Measurements from ENCODE around the gene KIF5C. TPM values are rescaled to one million over a fixed set of nuclear protein-coding genes. Genes with fewer than 3 reads are reported as not detected.

The KIF5C gene
- total RNA-seq, 1 experiment from 2014 or later = 0.87 TPM

GRCh38 chr2:149039213-149039724 is 164.2 kb downstream of the KIF5C start:
- Mint-ChIP-seq H3K9me3 (ENCODE audit: low read depth, unreplicated experiment) (no peaks in the 10 kb centered on the region), H3K27me3 (ENCODE audit: unreplicated experiment) (peaks cover 13% of the 10 kb centered on the region), H3K4me3 (ENCODE audit: low read depth, unreplicated experiment) (peak overlapping the region; percentile 66), H3K4me1 (ENCODE audit: low read depth, unreplicated experiment) (no peaks in the 10 kb centered on the region), H3K27ac (ENCODE audit: unreplicated experiment) (no peak overlapping the region), H3K36me3 (ENCODE audit: insufficient read depth, unreplicated experiment) (peaks cover 11% of the 10 kb centered on the region)
- CTCF ChIA-PET = interaction anchor here (1.3 kb wide), 1 partner anchor 522 kb away, joined by 3 read pairs; no protein-coding TSS in a partner anchor
- intact Hi-C loops (cut with micrococcal nuclease; ENCODE audit: unreplicated experiment) = no loop called here
- no peak for DNase-seq
- TF ChIP-seq, protein P1, sequence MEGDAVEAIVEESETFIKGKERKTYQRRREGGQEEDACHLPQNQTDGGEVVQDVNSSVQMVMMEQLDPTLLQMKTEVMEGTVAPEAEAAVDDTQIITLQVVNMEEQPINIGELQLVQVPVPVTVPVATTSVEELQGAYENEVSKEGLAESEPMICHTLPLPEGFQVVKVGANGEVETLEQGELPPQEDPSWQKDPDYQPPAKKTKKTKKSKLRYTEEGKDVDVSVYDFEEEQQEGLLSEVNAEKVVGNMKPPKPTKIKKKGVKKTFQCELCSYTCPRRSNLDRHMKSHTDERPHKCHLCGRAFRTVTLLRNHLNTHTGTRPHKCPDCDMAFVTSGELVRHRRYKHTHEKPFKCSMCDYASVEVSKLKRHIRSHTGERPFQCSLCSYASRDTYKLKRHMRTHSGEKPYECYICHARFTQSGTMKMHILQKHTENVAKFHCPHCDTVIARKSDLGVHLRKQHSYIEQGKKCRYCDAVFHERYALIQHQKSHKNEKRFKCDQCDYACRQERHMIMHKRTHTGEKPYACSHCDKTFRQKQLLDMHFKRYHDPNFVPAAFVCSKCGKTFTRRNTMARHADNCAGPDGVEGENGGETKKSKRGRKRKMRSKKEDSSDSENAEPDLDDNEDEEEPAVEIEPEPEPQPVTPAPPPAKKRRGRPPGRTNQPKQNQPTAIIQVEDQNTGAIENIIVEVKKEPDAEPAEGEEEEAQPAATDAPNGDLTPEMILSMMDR (IDR thresholded peaks at IDR 0.05; ENCODE audit: unreplicated experiment) = no peak
- no TSS peak for BruUV-seq (replicated peaks)

- no peak overlapping the region for H3K4me3 Mint-ChIP-seq (ENCODE audit: low read depth, unreplicated experiment)
- peaks cover 13% of the 10 kb centered on the region for H3K27me3 Mint-ChIP-seq (ENCODE audit: unreplicated experiment)
- H3K27ac Mint-ChIP-seq (ENCODE audit: unreplicated experiment) = no peak overlapping the region
- no TSS peak for BruUV-seq (replicated peaks)
- intact Hi-C loops (cut with micrococcal nuclease; ENCODE audit: unreplicated experiment) = no loop called here
- DNase-seq = peak; percentile 47
- no peaks in the 10 kb centered on the region for H3K4me1 Mint-ChIP-seq (ENCODE audit: low read depth, unreplicated experiment)
- no peaks in the 10 kb centered on the region for H3K9me3 Mint-ChIP-seq (ENCODE audit: low read depth, unreplicated experiment)
- peaks cover 11% of the 10 kb centered on the region for H3K36me3 Mint-ChIP-seq (ENCODE audit: insufficient read depth, unreplicated experiment)
- TF ChIP-seq, protein P1 (IDR thresholded peaks at IDR 0.05; ENCODE audit: unreplicated experiment) = peak; percentile 21
- CTCF ChIA-PET = interaction anchor here (0.6 to 0.8 kb wide), 2 partner anchors 225 to 273 kb away, joined by 3 to 5 read pairs; no protein-coding TSS in a partner anchor
Observed at GRCh38 chr2:149040451-149040850, 165.4 kb downstream of the KIF5C start.

DNA sequence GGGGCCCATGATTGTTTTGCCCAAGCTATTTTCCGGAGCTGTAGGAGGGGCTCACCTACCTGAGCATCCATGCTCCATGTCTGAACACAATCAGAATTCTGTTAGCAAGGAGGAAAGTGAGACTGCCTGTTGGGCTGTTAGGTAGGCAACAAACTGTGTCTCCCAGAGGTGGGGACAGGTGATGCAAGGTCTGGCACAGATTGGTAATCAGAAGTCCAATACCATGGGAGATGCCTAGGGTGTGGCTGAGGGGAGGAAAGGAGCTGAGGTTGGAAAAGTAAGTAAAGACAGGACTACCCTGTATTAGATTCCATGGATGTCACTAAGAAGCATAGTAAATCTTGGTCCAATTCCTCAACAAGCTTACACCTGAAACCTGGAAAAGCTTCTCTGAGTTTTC is 166.5 kb downstream of the KIF5C start:
- Mint-ChIP-seq H3K27ac (ENCODE audit: unreplicated experiment) (no peak overlapping the region), H3K9me3 (ENCODE audit: low read depth, unreplicated experiment) (no peaks in the 10 kb centered on the region), H3K36me3 (ENCODE audit: insufficient read depth, unreplicated experiment) (peaks cover 11% of the 10 kb centered on the region), H3K27me3 (ENCODE audit: unreplicated experiment) (peaks cover 13% of the 10 kb centered on the region), H3K4me3 (ENCODE audit: low read depth, unreplicated experiment) (no peak overlapping the region), H3K4me1 (ENCODE audit: low read depth, unreplicated experiment) (no peaks in the 10 kb centered on the region)
- CTCF ChIA-PET = interaction anchor here (0.6 to 0.8 kb wide), 2 partner anchors 272 to 801 kb away, joined by 3 read pairs; no protein-coding TSS in a partner anchor
- intact Hi-C loops (cut with micrococcal nuclease; ENCODE audit: unreplicated experiment) = no loop called here
- no peak for DNase-seq
- BruUV-seq (replicated peaks) = no TSS peak
- TF ChIP-seq, protein P1 (IDR thresholded peaks at IDR 0.05; ENCODE audit: unreplicated experiment) = no peak

GRCh38 chr2:149042881-149043280 is 167.9 kb downstream of the KIF5C start:
- Mint-ChIP-seq H3K4me3 (ENCODE audit: low read depth, unreplicated experiment) (no peak overlapping the region), H3K27ac (ENCODE audit: unreplicated experiment) (no peak overlapping the region), H3K36me3 (ENCODE audit: insufficient read depth, unreplicated experiment) (peaks cover 10% of the 10 kb centered on the region), H3K9me3 (ENCODE audit: low read depth, unreplicated experiment) (peaks cover 3% of the 10 kb centered on the region), H3K27me3 (ENCODE audit: unreplicated experiment) (peaks cover 15% of the 10 kb centered on the region), H3K4me1 (ENCODE audit: low read depth, unreplicated experiment) (no peaks in the 10 kb centered on the region)
- DNase-seq = no peak
- TF ChIP-seq, protein P1 (IDR thresholded peaks at IDR 0.05; ENCODE audit: unreplicated experiment) = no peak
- intact Hi-C loops (cut with micrococcal nuclease; ENCODE audit: unreplicated experiment) = no loop called here
- CTCF ChIA-PET = no interaction called here
- BruUV-seq (replicated peaks) = no TSS peak

All from Calu3 (cell line).